Pericardium fibroblast (primary cell): Measurements from ENCODE around the gene FOXD4L3. TPM values are rescaled to one million over a fixed set of nuclear protein-coding genes. Genes with fewer than 3 reads are reported as not detected.

ENCODE experiments used
- total RNA-seq: library from RNA; depleted of rRNA; stranded (reverse); fragments of >200 nt; gene quantifications from 2 replicates; pipeline ENCODE4 v1.2.3, GENCODE V29; 2015

FOXD4L3 gene
- not detected in 2 replicates for total RNA-seq

GRCh38 chr9:68302567-68302966 is at the start of gene FOXD4L3:
FOXD4L3 (plus strand) TSS chr9:68302867; CDS start chr9:68302952, 85 bp downstream.

Other genes starting within 250 kb of the FOXD4L3 start
- gene ZNG1C, start 60.9 kb upstream of the FOXD4L3 start, total RNA-seq = 6.0 and 6.6 TPM in 2 replicates
- gene PGM5, start 53.7 kb downstream of the FOXD4L3 start, total RNA-seq = 1.4 and 6.3 TPM in 2 replicates
- gene TMEM252, start 238.0 kb downstream of the FOXD4L3 start, total RNA-seq = not detected in 2 replicates